GM19025 (cell line): Measurements from ENCODE around the gene FSTL4.

Experiments
- ATAC-seq: cut with Tn5 transposase; IDR thresholded peaks from one replicate; pipeline ENCODE4 v1.9.1; 2021; ENCODE audit warnings: mild to moderate bottlenecking, low read depth, moderate library complexity; ENCODE audit not compliant: unreplicated experiment

The FSTL4 gene

GRCh38 chr5:133314086-133314485, 298.3 kb downstream of the FSTL4 start:
- no peak for ATAC-seq

DNA sequence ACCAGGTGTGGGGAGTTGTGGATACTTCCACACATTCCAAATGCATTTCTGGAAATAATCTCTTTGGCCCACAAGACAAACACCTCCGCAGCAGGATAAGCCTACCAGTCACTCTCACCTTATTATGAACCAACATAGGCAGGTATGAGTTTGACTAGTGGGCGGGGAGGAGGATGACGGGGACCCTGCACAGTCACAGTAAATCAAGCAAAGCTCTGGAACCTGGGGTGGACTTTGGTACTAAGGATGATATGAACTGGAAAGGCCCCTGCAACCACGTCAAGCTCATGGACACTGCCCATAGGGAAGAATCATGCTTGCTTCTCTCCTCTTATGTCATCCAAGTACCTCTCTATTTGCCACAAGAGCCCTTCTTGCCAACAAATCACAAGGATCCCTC, 301.2 kb downstream of the FSTL4 start:
- no peak for ATAC-seq

- ATAC-seq = no peak
Observed at GRCh38 chr5:133309984-133310621, 302.2 kb downstream of the FSTL4 start.

DNA sequence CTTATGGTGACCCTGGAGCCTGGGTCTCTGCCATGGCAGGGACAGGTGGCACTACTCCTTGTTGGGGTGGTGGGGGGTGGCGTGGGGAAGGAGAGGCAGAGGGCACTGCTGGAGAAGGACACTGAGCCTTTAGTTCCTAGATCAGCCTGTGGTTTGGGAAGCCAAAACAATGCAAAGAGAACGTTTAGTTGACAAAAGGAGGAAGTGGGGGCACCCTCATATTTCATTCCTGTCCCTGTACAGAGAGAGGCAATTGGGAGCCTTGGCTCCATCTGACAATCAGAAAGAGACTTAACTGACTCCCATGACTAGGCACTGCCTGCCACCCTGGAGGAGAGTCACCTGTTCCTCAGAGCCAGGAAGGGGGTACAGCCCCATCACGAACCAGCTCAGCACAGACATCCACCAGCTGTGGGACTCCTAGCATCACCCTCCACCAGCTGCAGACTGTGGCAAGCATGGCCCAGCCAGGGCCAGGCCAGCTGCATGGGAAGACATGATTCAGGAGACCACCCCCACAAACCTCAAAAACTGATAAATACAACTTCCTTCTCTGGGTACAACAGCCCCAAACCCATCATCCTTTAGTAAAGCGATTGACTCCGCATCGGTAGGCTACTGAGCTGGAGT, 303.1 kb downstream of the FSTL4 start:
- no peak for ATAC-seq

- ATAC-seq = no peak
Observed at GRCh38 chr5:133307275-133307674, 305.1 kb downstream of the FSTL4 start.

DNA sequence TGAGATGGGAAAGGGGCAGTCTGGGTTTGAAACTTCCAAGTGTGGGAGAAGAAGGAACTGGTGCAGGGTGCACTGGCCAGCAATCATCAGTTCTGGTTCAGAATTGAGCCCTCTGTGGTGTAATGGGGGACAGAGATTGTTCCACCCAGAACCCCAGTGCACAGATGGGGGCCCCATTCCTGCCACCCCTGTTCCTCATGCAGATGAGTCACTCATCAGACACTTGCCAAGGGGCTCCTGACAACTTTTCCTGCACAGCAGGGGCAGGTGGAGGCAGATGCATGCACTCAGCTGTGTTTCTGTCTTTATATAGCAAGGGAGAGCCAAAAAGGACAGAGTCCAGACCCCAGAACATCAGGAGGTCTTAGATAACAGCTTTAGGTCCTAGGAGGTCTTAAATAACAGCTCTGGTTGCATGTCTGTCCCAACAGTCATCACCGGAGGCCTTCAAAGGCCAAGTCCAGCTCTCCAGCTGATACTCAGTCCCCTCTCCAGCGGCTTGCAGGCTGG, 307.6 kb downstream of the FSTL4 start:
- ATAC-seq = no peak

GRCh38 chr5:133304178-133304577, 308.2 kb downstream of the FSTL4 start:
- ATAC-seq = no peak

DNA sequence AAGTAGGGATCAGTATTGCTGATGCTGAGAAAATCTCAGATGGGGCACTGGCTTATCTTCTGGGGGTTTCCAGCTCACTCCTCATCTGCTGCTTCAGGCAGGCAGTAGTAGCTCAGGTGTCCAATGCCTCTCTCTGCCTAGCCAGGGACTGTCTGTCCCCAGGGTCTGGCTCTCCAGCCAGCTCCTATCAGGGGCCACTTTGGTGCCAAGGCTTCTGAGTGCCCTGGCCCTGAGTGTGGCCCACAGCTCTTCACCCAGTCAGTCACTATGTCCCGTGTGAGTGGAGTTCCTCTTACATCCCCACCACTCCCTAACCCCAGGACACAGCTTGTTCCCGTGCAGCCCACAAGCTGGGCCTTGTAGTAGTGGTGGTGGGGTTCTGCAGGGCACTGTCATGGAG, 309.0 kb downstream of the FSTL4 start:
- ATAC-seq = no peak

- no peak for ATAC-seq
Observed at GRCh38 chr5:133299728-133300127, 312.6 kb downstream of the FSTL4 start.

- no peak for ATAC-seq
Observed at GRCh38 chr5:133299021-133299420, 313.3 kb downstream of the FSTL4 start.

- no peak for ATAC-seq
Observed at GRCh38 chr5:133298447-133298846, 313.9 kb downstream of the FSTL4 start.

DNA sequence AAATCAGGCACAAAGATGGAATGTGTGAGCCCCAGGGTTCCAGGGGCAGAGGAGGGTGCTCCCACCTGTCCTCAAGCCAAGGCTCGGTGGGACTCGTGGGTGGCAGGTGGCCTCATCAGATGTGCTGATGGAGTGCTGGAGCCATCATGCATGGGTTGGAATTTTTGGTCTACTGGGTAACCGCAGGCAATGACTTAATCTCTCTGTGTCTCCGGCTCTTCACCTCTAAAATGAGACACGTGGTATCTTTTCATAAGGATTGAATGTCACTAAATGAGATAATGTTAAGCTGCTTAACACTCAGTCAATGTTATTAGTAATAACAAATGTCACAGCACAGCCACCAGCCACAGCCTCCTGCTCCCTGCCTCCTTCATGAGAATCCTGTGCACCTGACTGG, 315.0 kb downstream of the FSTL4 start:
- no peak for ATAC-seq

DNA sequence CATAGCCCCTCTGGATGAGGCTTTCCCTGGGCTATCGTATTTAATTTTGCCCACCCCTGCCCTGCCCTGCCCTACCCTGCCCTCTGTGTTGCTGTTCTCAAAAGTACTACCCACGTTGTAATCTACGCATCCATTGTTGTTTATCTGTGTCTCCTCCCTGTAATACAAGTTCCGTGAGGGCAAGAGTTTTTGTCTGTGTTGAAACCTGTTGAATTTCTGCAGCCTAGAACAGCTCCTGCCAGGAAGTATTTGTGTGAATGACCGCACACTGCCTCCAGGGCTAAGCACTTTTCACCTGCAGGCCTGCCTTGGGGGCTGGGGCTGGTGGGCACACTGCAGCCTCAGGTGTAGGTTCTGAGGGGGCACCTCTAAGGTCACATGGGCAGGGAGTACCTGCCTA, 315.7 kb downstream of the FSTL4 start:
- no peak for ATAC-seq

DNA sequence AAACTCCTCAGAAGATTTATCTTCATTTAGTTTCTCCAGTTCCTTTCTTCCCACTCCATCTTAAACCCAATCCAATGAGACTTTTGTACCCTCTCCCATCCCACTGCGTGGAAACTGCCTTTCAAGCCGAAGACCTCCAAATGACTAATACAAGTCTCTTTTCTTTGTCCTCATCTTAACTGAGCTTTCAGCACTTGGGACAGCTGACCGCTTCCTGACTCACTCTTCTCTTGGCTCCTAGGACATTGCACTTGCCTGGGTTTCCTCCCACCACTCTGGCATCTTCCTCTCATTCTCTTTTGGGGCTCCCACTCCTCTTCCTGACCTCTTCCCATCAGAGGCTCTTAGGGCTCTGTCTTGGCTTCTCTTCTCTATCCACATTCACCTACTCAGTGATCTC, 316.8 kb downstream of the FSTL4 start:
- no peak for ATAC-seq

GRCh38 chr5:133294380-133294779, 318.0 kb downstream of the FSTL4 start:
- ATAC-seq = no peak

DNA sequence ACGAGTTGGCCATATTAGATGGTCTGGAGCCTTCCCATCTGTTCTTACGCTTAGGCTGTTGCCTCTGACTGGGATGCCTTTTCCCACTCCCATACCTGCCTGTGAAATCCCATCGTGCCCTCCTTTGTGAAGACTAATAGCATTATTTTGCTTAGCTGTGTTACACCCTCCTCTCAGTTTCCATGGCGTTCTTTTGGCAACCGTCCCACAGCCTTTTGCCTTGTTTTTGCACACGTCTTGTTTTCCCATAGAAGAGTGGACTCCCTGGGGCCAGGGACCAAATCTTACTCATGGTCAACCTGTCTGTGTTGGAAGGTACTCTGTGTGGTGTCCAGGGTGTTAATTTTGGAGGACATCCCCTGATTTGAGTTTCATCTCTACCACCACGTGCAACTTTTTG, 318.4 kb downstream of the FSTL4 start:
- no peak for ATAC-seq

DNA sequence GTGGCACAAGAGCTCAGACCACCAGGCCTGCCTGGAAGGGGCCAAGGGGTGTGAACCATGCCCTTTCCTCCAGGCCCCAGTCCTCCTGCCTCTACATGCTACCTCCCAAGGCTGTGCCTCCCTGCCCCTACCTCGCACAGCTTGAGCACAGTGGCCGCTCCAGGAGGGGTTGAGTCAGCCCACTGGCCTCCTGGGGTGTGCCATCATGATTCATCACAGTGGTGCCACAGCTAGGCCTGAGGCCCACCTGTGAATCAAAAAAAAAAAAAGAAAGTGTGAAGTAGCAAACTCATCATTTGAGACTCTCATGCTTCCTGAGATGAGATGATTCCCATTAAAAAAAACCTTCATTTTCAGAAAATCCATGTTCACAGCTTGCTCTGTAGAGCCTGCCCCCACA, 320.0 kb downstream of the FSTL4 start:
- no peak for ATAC-seq

DNA sequence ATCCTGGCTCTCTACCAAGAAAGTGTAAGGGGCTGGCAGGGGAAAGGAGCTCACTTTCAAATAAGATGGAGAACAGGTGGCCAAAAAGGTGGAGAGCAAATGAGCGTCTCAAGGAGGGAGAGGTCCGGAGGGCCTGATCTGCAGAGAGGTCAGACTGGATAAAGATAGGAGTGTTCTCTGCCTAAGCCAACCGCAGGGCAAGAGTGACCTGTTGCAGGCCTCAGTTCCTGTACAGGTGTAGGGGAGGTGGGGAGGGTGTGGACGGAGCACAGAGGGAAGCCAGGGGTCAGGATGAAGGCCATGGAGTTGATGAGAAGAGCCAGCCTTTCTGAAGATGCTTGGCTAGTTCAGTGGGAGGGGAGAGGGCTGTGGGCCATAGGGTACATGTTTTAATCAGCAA, 320.8 kb downstream of the FSTL4 start:
- ATAC-seq = no peak

GRCh38 chr5:133290669-133291240, 321.6 kb downstream of the FSTL4 start:
- no peak for ATAC-seq

GRCh38 chr5:133289686-133290367, 322.5 kb downstream of the FSTL4 start:
- ATAC-seq = no peak

DNA sequence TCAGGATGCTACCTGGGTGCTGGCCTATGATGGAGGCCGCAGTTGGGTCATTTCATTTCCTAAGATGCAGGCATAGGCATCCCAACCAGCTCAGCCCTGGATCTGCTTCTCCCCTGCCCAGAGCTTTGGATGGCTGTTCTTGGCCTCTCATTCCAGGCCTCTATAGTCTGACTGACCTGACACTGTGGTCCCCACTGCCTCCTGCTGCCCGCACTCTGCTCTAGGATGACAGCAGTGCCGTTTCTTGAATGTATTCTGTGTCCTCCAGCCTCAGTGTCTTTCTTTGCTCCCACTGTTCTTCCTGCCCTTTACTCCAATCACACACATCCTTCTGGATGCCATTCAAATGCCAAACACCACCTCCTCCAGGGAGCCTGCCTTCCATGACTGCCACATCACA, 324.8 kb downstream of the FSTL4 start:
- ATAC-seq = no peak
